Skin of body (tissue), 2 donors: ENCODE data around the gene PAGE2B. TPM values are rescaled to one million over a fixed set of nuclear protein-coding genes. Genes with fewer than 3 reads are reported as not detected.
"Not testable (repeated sequence)": the region's sequence is repeated elsewhere in the genome, so short reads cannot be mapped to it uniquely, and the experiment has no call there.

Experiments
- DNase-seq: peaks from one replicate; lab custom pipeline; 2025; lab: John Stamatoyannopoulos, UW
- total RNA-seq: library from RNA; depleted of rRNA; stranded (reverse); fragments of >200 nt; gene quantifications from one replicate; pipeline ENCODE4 v1.2.3, GENCODE V29; 2014

Gene PAGE2B
- 0.49 TPM for total RNA-seq

- DNase-seq: no peak
Measured at GRCh38 chrX:55074851-55075467, at the start of gene PAGE2B. TSS of gene PAGE2B (plus strand) at chrX:55075030. CDS start at chrX:55076042, 1,012 bp downstream.

GRCh38 chrX:55026143-55026542 lies 48.7 kb upstream of the PAGE2B start:
- DNase-seq: no peak

- no peak for DNase-seq
Measured at GRCh38 chrX:55026840-55027239, 48.0 kb upstream of the PAGE2B start.

- no peak for DNase-seq
Measured at GRCh38 chrX:55028040-55028439, 46.8 kb upstream of the PAGE2B start.

GRCh38 chrX:55028611-55029010 lies 46.2 kb upstream of the PAGE2B start:
- no peak for DNase-seq

- no peak for DNase-seq
Measured at GRCh38 chrX:55029291-55029690, 45.5 kb upstream of the PAGE2B start.

- no peak for DNase-seq
Measured at GRCh38 chrX:55030271-55031205, 44.3 kb upstream of the PAGE2B start, which contains the start of gene ALAS2. TSS of gene ALAS2 (minus strand) at chrX:55030977. CDS start at chrX:55026000, 4,977 bp downstream.

GRCh38 chrX:55033429-55033828 lies 41.4 kb upstream of the PAGE2B start:
- DNase-seq: no peak

GRCh38 chrX:55039471-55039870 lies 35.4 kb upstream of the PAGE2B start:
- DNase-seq: no peak

GRCh38 chrX:55041514-55041913 lies 33.3 kb upstream of the PAGE2B start:
- no peak for DNase-seq

- not testable (repeated sequence) for DNase-seq
Measured at GRCh38 chrX:55050599-55050998, 24.2 kb upstream of the PAGE2B start.

GRCh38 chrX:55056820-55057674 lies 17.8 kb upstream of the PAGE2B start:
- no peak for DNase-seq

GRCh38 chrX:55057675-55058249 lies 17.1 kb upstream of the PAGE2B start:
- DNase-seq: peak; percentile 23

- DNase-seq: not testable (repeated sequence)
Measured at GRCh38 chrX:55067180-55067579, 7.7 kb upstream of the PAGE2B start.

GRCh38 chrX:55072286-55072685 lies 2.5 kb upstream of the PAGE2B start:
- no peak for DNase-seq

- no peak for DNase-seq
Measured at GRCh38 chrX:55088795-55089489, 14.1 kb downstream of the PAGE2B start, which contains the start of gene PAGE2. TSS of gene PAGE2 (plus strand) at chrX:55089018. CDS start at chrX:55090021, 1,003 bp downstream.

GRCh38 chrX:55098691-55099090 lies 23.9 kb downstream of the PAGE2B start:
- DNase-seq: no peak

- no peak for DNase-seq
Measured at GRCh38 chrX:55099162-55099561, 24.3 kb downstream of the PAGE2B start.

- no peak for DNase-seq
Measured at GRCh38 chrX:55102754-55103153, 27.9 kb downstream of the PAGE2B start.

GRCh38 chrX:55107262-55107661 lies 32.4 kb downstream of the PAGE2B start:
- DNase-seq: no peak
